Duodenal mucosa (tissue), 2 donors: ENCODE results near the gene PRAMEF7.
"Not testable (repeated sequence)": the region's sequence is repeated elsewhere in the genome, so short reads cannot be mapped to it uniquely, and the experiment has no call there.

Experiments
- H3K27ac ChIP-seq: one replicate; pipeline ENCODE4 v1.7.0; 2013; ENCODE audit warnings: low read depth, low read length
- H3K27me3 ChIP-seq, 2 donors: one replicate each; pipeline ENCODE4 v1.7.0; 2013; ENCODE audit warnings: low read length in 2 of 2, control low read depth in 1 of 2; ENCODE audit not compliant: insufficient read depth in 2 of 2, control insufficient read depth in 1 of 2
- H3K36me3 ChIP-seq, 2 donors: one replicate each; pipeline ENCODE4 v1.7.0; 2013; ENCODE audit warnings: low read length in 2 of 2, control low read depth in 1 of 2; ENCODE audit not compliant: insufficient read depth in 2 of 2, control insufficient read depth in 1 of 2
- H3K4me1 ChIP-seq, 2 donors: one replicate each; pipeline ENCODE4 v1.7.0; 2013; ENCODE audit warnings: low read length in 2 of 2, control low read depth in 1 of 2; ENCODE audit not compliant: insufficient read depth in 2 of 2, control insufficient read depth in 1 of 2
- H3K4me3 ChIP-seq, 2 donors: one replicate each; pipeline ENCODE4 v1.7.0; 2013; ENCODE audit warnings: low read length in 2 of 2, low read depth in 1 of 2
- H3K9ac ChIP-seq, 2 donors: one replicate each; pipeline ENCODE4 v1.7.0; 2013; ENCODE audit warnings: low read length in 2 of 2, low read depth in 1 of 2
- H3K9me3 ChIP-seq, 2 donors: one replicate each; pipeline ENCODE4 v1.7.0; 2013; ENCODE audit warnings: low read length in 2 of 2, control low read depth in 1 of 2; ENCODE audit not compliant: control insufficient read depth in 1 of 2

The PRAMEF7 gene

DNA sequence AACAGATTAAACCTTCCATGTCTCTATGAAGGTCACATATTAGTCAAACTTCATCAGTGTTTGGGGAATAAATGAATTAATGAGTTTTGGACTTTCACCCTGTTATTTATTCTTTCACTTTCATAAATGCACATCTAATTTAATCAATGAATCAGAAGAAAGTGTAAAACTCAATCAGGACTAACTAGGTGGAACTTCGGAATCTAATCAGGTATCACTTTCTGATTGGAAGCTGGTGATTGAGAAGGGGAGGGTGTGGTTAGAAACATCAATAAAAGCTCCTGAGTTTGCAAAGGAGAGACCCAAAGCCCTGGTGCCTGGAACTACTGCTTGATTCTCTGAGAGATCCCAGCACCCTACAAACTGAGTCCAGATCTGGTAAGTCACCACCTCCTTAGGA is at the start of gene PRAMEF7:
Gene PRAMEF7, plus strand, starts transcription at position 301 of the 400 bp plus-strand sequence. CDS start 1,083 bp downstream, outside the sequence.
- not testable (repeated sequence) for H3K4me3 ChIP-seq, H3K27me3 ChIP-seq, H3K27ac ChIP-seq, H3K36me3 ChIP-seq, H3K4me1 ChIP-seq, H3K9me3 ChIP-seq, H3K9ac ChIP-seq

DNA sequence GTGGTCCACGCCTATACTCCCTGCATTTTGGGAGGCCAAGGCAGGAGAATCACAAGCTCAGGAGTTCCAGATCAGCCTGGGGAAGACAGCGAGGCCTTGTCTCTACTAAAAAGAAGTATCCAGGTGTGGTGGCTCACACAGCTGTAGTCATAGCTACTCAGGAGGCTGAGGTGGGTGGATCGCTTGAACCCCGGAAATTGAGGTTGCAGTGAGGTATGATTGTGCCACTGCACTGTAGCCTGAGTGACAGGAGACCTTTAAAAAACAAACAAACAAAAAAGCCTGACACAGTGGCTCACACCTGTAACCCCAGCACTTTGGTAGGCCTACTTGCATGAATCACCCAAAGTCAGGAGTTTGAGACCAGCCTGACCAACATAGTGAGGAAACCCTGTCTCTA is 38.0 kb upstream of the PRAMEF7 start:
- H3K9me3 ChIP-seq, H3K27ac ChIP-seq, H3K4me3 ChIP-seq, H3K36me3 ChIP-seq, H3K27me3 ChIP-seq, H3K4me1 ChIP-seq, H3K9ac ChIP-seq: not testable (repeated sequence)

DNA sequence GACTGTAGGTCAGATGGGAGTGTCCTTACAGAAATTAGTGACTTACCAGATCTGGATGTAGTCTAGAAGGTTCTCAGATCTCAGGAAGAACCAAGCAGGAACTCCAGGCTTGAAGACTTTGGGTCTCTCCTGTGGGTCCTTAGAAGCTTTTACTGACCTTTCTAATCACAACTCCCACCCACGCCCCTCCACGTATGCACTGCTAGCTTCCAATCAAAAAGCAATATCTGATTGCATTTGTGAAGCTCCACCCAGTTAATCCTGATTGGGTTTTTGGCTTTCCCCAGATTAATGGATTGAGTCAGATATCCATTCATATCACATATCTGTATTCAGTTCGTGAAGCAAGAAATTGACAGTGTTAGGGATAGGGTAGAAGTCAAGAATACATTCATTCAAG is 30.3 kb upstream of the PRAMEF7 start, which contains the start of gene PRAMEF4:
Gene PRAMEF4, minus strand, starts transcription at position 101 of the 400 bp plus-strand sequence. CDS start 2,807 bp downstream, outside the sequence.
- H3K27me3 ChIP-seq, H3K9ac ChIP-seq, H3K27ac ChIP-seq, H3K9me3 ChIP-seq, H3K4me3 ChIP-seq, H3K4me1 ChIP-seq, H3K36me3 ChIP-seq: not testable (repeated sequence)

DNA sequence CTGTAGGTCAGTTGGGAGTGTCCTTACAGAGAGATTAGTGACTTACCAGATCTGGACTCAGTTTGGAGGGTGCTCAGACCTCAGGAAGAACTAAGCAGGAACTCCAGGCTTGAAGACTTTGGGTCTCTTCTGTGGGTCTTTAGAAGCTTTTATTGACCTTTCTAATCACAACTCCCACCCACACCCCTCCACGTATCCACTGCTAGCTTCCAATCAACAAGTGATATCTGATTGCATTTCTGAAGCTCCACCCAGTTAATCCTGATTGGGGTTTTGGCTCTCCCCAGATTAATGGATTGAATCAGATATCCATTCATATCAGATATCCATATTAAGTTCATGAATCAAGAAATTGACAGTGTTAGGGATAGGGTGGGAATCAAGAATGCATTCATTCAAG is 18.2 kb upstream of the PRAMEF7 start, which contains the start of gene PRAMEF10:
Gene PRAMEF10, minus strand, starts transcription at position 101 of the 400 bp plus-strand sequence. CDS start 2,423 bp downstream, outside the sequence.
- not testable (repeated sequence) for H3K36me3 ChIP-seq, H3K27me3 ChIP-seq, H3K9me3 ChIP-seq, H3K27ac ChIP-seq, H3K9ac ChIP-seq, H3K4me1 ChIP-seq, H3K4me3 ChIP-seq

DNA sequence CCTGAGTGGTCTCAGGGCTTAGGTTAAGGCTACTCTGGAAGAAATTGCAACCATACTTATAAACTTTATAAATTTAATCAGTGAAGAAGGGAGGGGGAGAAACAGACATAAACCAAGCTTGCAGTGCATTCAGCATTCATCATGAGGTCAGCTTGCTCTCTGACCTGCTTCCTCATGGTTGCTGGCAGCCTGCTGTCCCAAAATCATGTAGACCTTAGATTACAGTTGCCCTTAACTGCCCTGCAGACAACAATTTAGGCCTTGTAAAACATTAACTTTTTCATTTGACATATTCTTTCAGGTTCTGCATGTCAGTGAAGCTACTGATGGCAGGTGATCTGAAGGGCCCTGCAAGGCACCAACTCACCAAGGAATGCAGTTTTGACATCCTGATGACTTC is 17.2 kb upstream of the PRAMEF7 start:
- not testable (repeated sequence) for H3K4me1 ChIP-seq, H3K27ac ChIP-seq, H3K4me3 ChIP-seq, H3K9me3 ChIP-seq, H3K9ac ChIP-seq, H3K36me3 ChIP-seq, H3K27me3 ChIP-seq

DNA sequence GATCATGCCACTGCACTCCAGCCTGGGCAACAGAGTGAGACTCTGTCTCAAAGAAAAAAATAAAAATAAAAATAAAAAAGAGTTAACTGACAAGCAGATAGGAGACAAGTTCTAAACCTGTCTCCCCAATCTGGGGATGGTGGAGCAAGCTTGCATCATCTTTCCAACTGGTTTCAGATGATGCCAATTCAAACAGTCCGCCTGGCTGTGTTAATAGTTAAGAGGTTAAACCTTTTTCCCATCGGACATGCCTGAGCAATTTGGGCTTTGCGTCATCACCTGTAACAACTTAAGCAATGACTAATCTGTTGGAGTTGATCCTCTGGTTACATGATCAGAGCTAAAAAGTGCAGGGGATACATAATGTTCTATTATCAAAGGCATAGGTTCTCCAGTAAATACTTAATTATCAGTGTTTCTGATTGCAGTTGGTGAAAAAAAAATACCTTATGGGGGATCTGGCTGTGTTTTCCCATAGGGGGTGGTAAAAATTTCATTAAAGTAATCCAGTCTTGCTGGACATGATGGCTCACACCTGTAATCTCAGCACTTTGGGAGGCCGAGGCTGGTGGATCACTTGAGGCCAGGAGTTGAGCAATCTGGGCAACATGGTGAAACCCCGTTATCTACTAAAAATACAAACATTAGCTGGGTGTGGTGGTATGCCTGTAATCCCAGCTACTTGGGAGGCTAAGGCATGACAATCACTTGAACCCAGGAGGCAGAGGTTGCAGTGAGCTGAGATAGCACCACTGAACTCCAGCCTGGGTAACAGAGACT is 12.4 kb upstream of the PRAMEF7 start:
- H3K4me1 ChIP-seq, H3K4me3 ChIP-seq, H3K36me3 ChIP-seq, H3K9ac ChIP-seq, H3K27ac ChIP-seq, H3K27me3 ChIP-seq, H3K9me3 ChIP-seq: not testable (repeated sequence)

DNA sequence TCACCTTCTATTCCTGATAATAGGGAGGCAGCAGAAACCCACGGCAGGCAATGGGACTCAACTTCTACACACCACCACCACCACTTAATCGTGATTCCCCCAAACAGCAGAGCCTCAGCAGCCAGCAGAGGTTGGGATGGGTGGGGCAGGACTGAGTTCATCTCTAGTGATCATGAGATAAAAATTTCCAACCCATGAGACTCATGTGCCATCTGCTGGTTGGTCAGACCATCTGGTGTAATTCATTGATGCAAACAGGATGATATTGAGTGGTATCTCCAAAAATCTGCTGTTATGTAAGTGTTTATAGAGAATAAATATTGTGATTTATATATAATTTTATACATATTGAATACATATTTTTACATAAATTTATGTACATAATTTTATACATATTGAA is 5.3 kb downstream of the PRAMEF7 start:
- H3K27me3 ChIP-seq, H3K4me3 ChIP-seq, H3K4me1 ChIP-seq, H3K9ac ChIP-seq, H3K36me3 ChIP-seq, H3K27ac ChIP-seq, H3K9me3 ChIP-seq: not testable (repeated sequence)

DNA sequence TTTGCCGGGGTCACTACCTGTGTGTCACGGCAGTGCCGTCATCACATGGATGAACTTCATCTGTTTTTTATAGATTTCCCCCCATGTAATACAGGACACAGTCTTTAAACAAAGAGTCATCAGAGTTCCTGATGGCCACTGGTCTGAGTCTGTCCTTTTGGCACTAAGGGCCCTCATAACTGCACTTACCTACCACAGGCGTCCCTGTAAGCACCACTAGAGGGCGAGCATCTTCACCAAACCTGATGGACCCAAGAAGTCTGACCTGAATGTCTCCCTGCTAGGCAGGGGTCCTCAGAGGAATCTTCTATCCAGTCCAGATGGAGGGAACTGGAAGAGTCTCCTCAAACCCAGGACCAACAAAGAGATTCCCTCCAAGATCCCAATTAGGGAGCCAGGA is 8.0 kb downstream of the PRAMEF7 start:
- not testable (repeated sequence) for H3K4me3 ChIP-seq, H3K27me3 ChIP-seq, H3K4me1 ChIP-seq, H3K9ac ChIP-seq, H3K9me3 ChIP-seq, H3K27ac ChIP-seq, H3K36me3 ChIP-seq

DNA sequence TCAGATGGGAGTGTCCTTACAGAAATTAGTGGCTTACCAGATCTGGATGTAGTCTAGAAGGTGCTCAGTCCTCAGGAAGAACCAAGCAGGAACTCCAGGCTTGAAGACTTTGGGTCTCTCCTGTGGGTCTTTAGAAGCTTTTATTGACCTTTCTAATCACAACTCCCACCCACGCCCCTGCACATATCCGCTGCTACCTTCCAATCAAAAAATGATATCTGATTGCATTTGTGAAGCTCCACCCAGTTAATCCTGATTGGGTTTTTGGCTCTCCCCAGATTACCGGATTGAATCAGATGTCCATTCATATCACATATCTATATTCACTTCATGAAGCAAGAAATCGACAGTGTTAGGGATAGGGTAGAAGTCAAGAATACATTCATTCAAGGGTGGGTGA is 31.1 kb downstream of the PRAMEF7 start, which contains the start of gene PRAMEF6:
Gene PRAMEF6, minus strand, starts transcription at position 101 of the 400 bp plus-strand sequence. CDS start 5,062 bp downstream, outside the sequence.
- H3K27me3 ChIP-seq, H3K36me3 ChIP-seq, H3K9ac ChIP-seq, H3K4me1 ChIP-seq, H3K9me3 ChIP-seq, H3K27ac ChIP-seq, H3K4me3 ChIP-seq: not testable (repeated sequence)
